Kidney epithelial cell (primary cell): Measurements from ENCODE around the gene CAMTA1. TPM values are rescaled to one million over a fixed set of nuclear protein-coding genes. Genes with fewer than 3 reads are reported as not detected.

Experiments
- DNase-seq: peaks from one replicate; pipeline ENCODE4 v3.0.0-alpha.2; 2010; ENCODE audit warnings: low read depth
- H3K27me3 ChIP-seq: 2 replicates; pipeline ENCODE4 v1.6.0; 2011; ENCODE audit warnings: low read length; ENCODE audit not compliant: control insufficient read depth, insufficient read depth
- H3K36me3 ChIP-seq: 2 replicates; pipeline ENCODE4 v1.5.1; 2011; ENCODE audit warnings: low read length; ENCODE audit not compliant: control insufficient read depth, insufficient read depth
- H3K4me3 ChIP-seq: 2 replicates; pipeline ENCODE4 v1.5.1; 2011; ENCODE audit warnings: low read depth, mild to moderate bottlenecking, control low read depth, low read length
- total RNA-seq: library from RNA; depleted of rRNA; stranded (reverse); fragments of >200 nt; gene quantifications from 2 replicates; pipeline ENCODE4 v1.2.3, GENCODE V29; 2015
- TF ChIP-seq, protein P1 (sequence below): IDR thresholded peaks from 2 replicates; pipeline ENCODE4 v1.5.1; 2011; ENCODE audit warnings: mild to moderate bottlenecking, moderate library complexity, low read length, control low read depth, inconsistent platforms; ENCODE audit not compliant: insufficient read depth, poor library complexity, severe bottlenecking

Gene CAMTA1
- total RNA-seq, 1 donor from 2014 or later, result 76.5 TPM

DNA sequence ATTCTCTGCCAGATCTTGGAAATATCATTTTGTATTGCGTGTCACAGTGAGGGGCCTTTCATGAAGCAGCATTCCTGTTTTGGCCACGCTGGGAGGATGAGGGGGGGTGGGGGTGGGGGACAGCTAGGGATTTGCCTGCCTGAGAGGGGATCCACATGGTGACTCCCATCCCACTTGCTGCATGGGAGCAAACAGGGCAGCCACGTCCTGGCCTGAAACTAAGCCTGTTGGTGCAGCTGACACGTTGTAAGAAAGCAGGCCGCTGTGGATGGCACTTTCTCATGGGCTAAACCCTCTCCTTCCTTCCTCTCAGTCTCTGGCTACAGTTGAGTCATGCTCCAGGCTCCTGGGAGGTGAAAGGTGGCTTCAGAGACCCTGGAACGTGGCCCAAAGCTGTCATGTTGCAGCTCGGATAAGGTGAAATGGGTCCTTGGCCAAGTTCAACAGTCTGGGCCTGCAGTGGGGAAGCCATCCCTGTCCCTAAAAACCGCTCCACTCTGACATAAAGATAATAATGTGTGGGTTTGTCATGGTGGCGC lies 639.2 kb downstream of the CAMTA1 start:
- DNase-seq, result no peak
- H3K36me3 ChIP-seq, result no peaks in the 10 kb centered on the region
- TF ChIP-seq, protein P1, sequence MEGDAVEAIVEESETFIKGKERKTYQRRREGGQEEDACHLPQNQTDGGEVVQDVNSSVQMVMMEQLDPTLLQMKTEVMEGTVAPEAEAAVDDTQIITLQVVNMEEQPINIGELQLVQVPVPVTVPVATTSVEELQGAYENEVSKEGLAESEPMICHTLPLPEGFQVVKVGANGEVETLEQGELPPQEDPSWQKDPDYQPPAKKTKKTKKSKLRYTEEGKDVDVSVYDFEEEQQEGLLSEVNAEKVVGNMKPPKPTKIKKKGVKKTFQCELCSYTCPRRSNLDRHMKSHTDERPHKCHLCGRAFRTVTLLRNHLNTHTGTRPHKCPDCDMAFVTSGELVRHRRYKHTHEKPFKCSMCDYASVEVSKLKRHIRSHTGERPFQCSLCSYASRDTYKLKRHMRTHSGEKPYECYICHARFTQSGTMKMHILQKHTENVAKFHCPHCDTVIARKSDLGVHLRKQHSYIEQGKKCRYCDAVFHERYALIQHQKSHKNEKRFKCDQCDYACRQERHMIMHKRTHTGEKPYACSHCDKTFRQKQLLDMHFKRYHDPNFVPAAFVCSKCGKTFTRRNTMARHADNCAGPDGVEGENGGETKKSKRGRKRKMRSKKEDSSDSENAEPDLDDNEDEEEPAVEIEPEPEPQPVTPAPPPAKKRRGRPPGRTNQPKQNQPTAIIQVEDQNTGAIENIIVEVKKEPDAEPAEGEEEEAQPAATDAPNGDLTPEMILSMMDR, result no peak
- H3K27me3 ChIP-seq, result no peaks in the 10 kb centered on the region
- H3K4me3 ChIP-seq, result no peak overlapping the region

DNA sequence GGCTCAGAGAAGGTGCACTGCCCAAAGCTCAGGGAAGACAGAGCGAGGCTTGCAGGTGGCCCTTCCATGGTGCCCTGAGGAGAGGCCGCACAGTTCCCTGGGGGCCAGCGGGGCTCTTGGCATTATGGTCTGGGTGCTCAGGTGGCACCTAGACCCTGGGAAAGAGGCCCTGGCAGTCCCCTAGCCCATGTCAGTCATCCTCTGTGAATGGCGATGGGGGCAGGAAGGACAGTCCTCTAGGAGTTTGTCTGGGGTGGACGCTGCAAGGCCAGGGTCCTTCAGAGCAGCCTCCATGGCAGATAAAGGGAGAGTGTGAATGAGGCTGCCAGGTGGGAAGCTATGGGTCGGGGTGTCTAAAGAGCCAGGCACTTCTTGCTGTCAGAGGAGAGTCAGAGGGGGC lies 640.0 kb downstream of the CAMTA1 start:
- Histone ChIP-seq H3K36me3 (no peaks in the 10 kb centered on the region), H3K27me3 (no peaks in the 10 kb centered on the region), H3K4me3 (no peak overlapping the region)
- TF ChIP-seq, protein P1, result no peak
- no peak for DNase-seq

DNA sequence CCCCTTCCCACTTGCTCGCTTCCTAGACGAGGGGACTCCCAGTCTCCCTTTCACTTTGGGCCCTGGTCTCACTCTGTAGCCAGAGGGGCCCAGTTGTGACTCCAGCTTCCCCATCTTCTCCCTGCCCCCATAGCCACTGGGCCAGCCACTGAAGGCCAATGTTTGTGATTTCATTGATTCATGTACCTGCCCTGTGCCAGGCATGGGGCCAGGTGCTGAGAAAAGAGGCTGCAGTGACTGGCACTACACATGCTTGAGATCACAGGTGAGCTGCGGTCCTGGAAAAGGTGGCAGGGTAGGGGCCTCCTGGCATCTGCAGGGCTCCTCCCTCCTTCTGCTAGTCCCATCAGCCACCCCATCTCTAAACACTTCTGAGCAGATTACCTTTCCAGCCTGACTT lies 640.5 kb downstream of the CAMTA1 start:
- no peaks in the 10 kb centered on the region for H3K36me3 ChIP-seq
- no peak for DNase-seq
- TF ChIP-seq, protein P1, result no peak

DNA sequence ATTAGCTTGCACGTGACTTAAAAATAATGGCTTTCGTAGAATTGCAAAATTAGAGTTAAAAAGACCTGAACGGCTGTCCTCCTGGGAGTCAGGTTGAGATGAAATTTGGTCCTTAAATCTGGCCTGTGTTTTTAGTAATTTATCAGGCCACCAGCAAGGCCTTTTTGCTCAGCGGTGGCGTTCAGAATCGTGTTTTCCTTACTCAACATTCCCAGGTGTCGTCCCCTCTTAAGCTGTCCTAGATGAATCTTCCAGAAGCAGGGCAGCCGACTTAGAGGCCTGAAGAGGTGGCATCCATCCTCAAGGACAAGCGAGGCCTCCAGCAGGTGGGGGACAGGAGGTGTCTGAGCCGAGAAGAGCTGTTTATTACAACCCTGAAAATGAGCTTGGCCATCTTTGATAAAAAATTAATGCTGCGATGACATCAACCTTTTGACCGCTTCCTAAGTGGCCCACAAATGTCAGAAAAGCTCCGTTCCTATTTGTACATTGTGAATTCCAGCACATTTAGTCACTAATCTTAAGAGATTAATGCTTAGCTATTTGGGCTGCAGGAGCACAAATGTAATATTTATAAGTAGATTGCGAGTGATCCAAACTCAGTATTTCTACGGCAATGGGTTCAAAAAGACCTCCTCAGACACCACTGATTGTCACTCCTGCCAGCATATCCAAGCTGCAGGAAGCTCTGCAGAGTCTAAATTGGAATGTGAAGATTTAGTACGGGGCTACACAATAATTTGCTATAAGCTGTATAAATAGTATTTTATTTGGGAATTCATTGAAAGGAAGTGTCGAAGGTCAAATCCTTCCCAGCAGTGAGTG lies 641.7 kb downstream of the CAMTA1 start:
- TF ChIP-seq, protein P1, result no peak
- Histone ChIP-seq H3K27me3 (no peaks in the 10 kb centered on the region), H3K36me3 (no peaks in the 10 kb centered on the region), H3K4me3 (no peak overlapping the region)
- DNase-seq, result no peak

More for the DNA sequence above, 640.5 kb downstream of the CAMTA1 start:
- Histone ChIP-seq H3K4me3 (no peak overlapping the region), H3K27me3 (no peaks in the 10 kb centered on the region)

DNA sequence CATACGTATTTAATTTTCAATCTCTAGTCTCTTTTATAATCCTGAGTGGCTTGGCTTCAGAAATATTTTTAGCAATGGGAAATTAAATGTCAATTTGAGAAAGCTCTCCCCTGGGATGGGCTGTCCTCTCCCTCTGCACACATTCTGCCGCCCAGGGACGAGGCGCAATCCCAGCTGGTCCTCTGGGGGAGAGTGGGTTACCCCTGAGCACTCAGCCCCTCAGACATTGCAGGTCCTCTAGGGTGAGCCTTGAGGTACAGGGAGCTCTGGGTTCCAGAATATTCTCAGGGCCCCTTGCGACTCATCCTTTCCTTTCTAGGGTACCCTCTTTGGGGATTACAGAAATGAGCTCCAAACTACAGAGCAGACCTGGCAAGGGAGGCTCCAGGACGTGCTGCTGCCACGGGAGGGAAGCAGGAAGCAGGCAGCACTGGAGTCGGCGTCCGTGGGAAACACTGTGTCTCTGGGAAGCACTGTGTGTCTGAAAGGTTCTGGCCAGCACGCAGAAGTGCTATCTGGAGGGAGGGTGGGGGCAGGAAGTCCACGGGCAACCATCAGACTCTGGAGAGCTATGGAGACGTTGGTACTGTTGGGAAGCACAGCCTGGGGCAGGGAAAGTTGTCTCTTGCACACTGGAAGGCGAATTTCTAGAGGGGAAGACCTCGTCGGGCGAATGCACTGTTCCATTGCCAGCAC lies 642.5 kb downstream of the CAMTA1 start:
- no peak for DNase-seq
- TF ChIP-seq, protein P1, result no peak
- Histone ChIP-seq H3K4me3 (no peak overlapping the region), H3K36me3 (no peaks in the 10 kb centered on the region), H3K27me3 (no peaks in the 10 kb centered on the region)
